HG02678 (cell line): ENCODE data around the gene RPAP2.

Experiments
- ATAC-seq: cut with Tn5 transposase; IDR thresholded peaks from one replicate; pipeline ENCODE4 v1.9.1; 2021; ENCODE audit warnings: mild to moderate bottlenecking, moderate library complexity; ENCODE audit not compliant: unreplicated experiment

Gene RPAP2

GRCh38 chr1:92445865-92446264 is 147.0 kb downstream of the RPAP2 start:
- ATAC-seq: no peak

GRCh38 chr1:92446546-92446945 is 147.7 kb downstream of the RPAP2 start:
- ATAC-seq: no peak

- ATAC-seq: no peak
Observed at GRCh38 chr1:92447033-92447681, 148.3 kb downstream of the RPAP2 start.

- ATAC-seq: no peak
Observed at GRCh38 chr1:92447976-92448375, 149.1 kb downstream of the RPAP2 start.
